K562 (cell line): Measurements from ENCODE around the gene COL1A2. TPM values are rescaled to one million over a fixed set of nuclear protein-coding genes. Genes with fewer than 3 reads are reported as not detected.
A peak's percentile ranks its signal among the peaks of the same experiment; 100 is the strongest.

ENCODE experiments used
- ATAC-seq: fragments of 200-7000 bp; cut with Tn5 transposase; 3 replicates; pipeline ENCODE4 v1.9.1; 2020; ENCODE audit warnings: moderate library complexity
- BruUV-seq: library from RNA; stranded (reverse); fragments of 400-500 nt; replicated peaks from 2 replicates; lab custom pipeline; 2021; lab: Mats Ljungman, UMichigan
- CTCF ChIA-PET: fragments of 300-600 bp; formaldehyde crosslinking; extraction: SDS; loops from one replicate; lab custom pipeline; 2021; ENCODE audit warnings: low intra/inter-chr PET ratio; lab: Yijun Ruan, JAX
- POLR2A ChIA-PET: fragments of 300-600, 350-650 bp; sonication (Branson Sonifier 250); formaldehyde crosslinking; extraction: SDS; loops from one replicate; lab custom pipeline; 2021; ENCODE audit warnings: antibody characterized with exemption, inconsistent platforms; lab: Yijun Ruan, JAX
- DNase-seq, 4 experiments: peaks; one replicate each; pipeline versions ENCODE4 v3.0.0 to v3.0.0-alpha.2; 2011 to 2018; ENCODE audit warnings: low spot score in 3 of 4, mixed read lengths in 3 of 4; ENCODE audit errors: extremely low read depth in 1 of 4
- FAIRE-seq: peaks from 2 replicates; lab custom pipeline; 2011; peaks lifted over from hg19 to GRCh38; lab: Jason Lieb, UNC
- H2AFZ ChIP-seq: 2 replicates; pipeline ENCODE4 v1.6.0; 2011; ENCODE audit warnings: low read depth, low read length, control low read depth, inconsistent platforms
- H3K27ac ChIP-seq: fragments of 200-600 bp; 3 replicates; pipeline ENCODE4 v1.8.0; 2011; ENCODE audit warnings: low read depth, mild to moderate bottlenecking, control low read depth, inconsistent platforms, low read length, moderate library complexity, mixed read lengths; ENCODE audit errors: extremely low read depth
- H3K27me3 ChIP-seq, 2 experiments: fragments of 300-600 bp in 1 of 2; 2 replicates in 1 of 2; 3 replicates in 1 of 2; pipeline versions ENCODE4 v1.6.0 to v1.8.0; 2011; ENCODE audit warnings: inconsistent platforms in 2 of 2, low read length in 2 of 2, mild to moderate bottlenecking in 1 of 2, mixed read lengths in 1 of 2, moderate library complexity in 1 of 2; ENCODE audit not compliant: control insufficient read depth in 2 of 2, insufficient read depth in 2 of 2
- H3K36me3 ChIP-seq: fragments of 300-600 bp; 3 replicates; pipeline ENCODE4 v1.8.0; 2011; ENCODE audit warnings: mild to moderate bottlenecking, low read length, inconsistent platforms; ENCODE audit not compliant: control insufficient read depth, insufficient read depth
- H3K4me1 ChIP-seq, 2 experiments: fragments of 200-600 bp in 1 of 2; replicated peaks in 1 of 2; 2 replicates in 1 of 2; 3 replicates in 1 of 2; pipeline versions ENCODE4 v1.5.1 to v1.8.0; 2011; ENCODE audit warnings: inconsistent platforms in 2 of 2, low read length in 2 of 2, mild to moderate bottlenecking in 1 of 2, mixed read lengths in 1 of 2, moderate library complexity in 1 of 2; ENCODE audit not compliant: control insufficient read depth in 2 of 2, insufficient read depth in 2 of 2
- H3K4me2 ChIP-seq: 2 replicates; pipeline ENCODE4 v1.6.1; 2011; ENCODE audit warnings: low read length, control low read depth, inconsistent platforms, mixed read lengths; ENCODE audit not compliant: insufficient read depth
- H3K4me3 ChIP-seq: fragments of 200-600 bp; sonication (generic), shearing (Covaris generic); 2 replicates; pipeline ENCODE4 v1.5.1; 2016; ENCODE audit warnings: control low read depth, inconsistent platforms
- H3K79me2 ChIP-seq: fragments of 200-600 bp; 3 replicates; pipeline ENCODE4 v1.8.0; 2011; ENCODE audit warnings: low read length, inconsistent platforms; ENCODE audit not compliant: control insufficient read depth, insufficient read depth
- H3K9ac ChIP-seq, 2 experiments: 2 replicates each; pipeline versions ENCODE4 v1.6.0 to v1.6.1; 2011; ENCODE audit warnings: low read depth in 2 of 2, low read length in 2 of 2, control low read depth in 1 of 2, inconsistent platforms in 1 of 2, mild to moderate bottlenecking in 1 of 2, mixed read lengths in 1 of 2; ENCODE audit not compliant: insufficient read depth in 1 of 2
- H3K9me1 ChIP-seq: one replicate; pipeline ENCODE4 v1.6.0; 2011; ENCODE audit warnings: inconsistent platforms, mild to moderate bottlenecking, low read length, moderate library complexity; ENCODE audit not compliant: control insufficient read depth, insufficient read depth
- H3K9me3 ChIP-seq: replicated peaks from 2 replicates; pipeline ENCODE4 v1.5.1; 2011; ENCODE audit warnings: low read depth, low read length, inconsistent platforms; ENCODE audit not compliant: control insufficient read depth, insufficient read depth
- H4K20me1 ChIP-seq: replicated peaks from 2 replicates; pipeline ENCODE4 v1.6.1; 2011; ENCODE audit warnings: low read length, inconsistent platforms, mixed read lengths; ENCODE audit not compliant: control insufficient read depth, insufficient read depth
- MYBL2 ChIP-seq, 2 experiments: fragments of 450-650 bp in 1 of 2; sonication (generic) in 1 of 2; formaldehyde crosslinking in 1 of 2; IDR thresholded peaks; 2 replicates each; pipeline versions ENCODE4 v1.6.1 to v1.8.1; 2017 to 2022; ENCODE audit warnings: borderline replicate concordance in 1 of 2, inconsistent platforms in 1 of 2, low read depth in 1 of 2, mild to moderate bottlenecking in 1 of 2, missing genetic modification reagents in 1 of 2, moderate library complexity in 1 of 2
- PML ChIP-seq: IDR thresholded peaks from 2 replicates; pipeline ENCODE4 v1.6.1; 2012; ENCODE audit warnings: low read length, inconsistent platforms
- SREBF2 ChIP-seq: sonication (generic); formaldehyde crosslinking; IDR thresholded peaks from 2 replicates; pipeline ENCODE4 v1.4.0; 2020; ENCODE audit warnings: mild to moderate bottlenecking, missing genetic modification reagents
- SRSF3 ChIP-seq: fragments of 200-400 bp; formaldehyde crosslinking; IDR thresholded peaks from 2 replicates; pipeline ENCODE4 v1.6.1; 2016; ENCODE audit warnings: mild to moderate bottlenecking, low read length, moderate library complexity; ENCODE audit not compliant: insufficient read depth
- SRSF9 ChIP-seq: fragments of 200-400 bp; formaldehyde crosslinking; IDR thresholded peaks from 2 replicates; pipeline ENCODE4 v1.6.1; 2017; ENCODE audit warnings: low read depth, low read length, borderline replicate concordance
- ZNF316 ChIP-seq: fragments of 450-650 bp; IDR thresholded peaks from 2 replicates; pipeline ENCODE4 v1.6.1; 2016
- ZNF644 ChIP-seq: fragments of 200-800 bp; sonication (Bioruptor generic); IDR thresholded peaks from 2 replicates; pipeline ENCODE4 v1.6.1; 2016; ENCODE audit warnings: low read depth, missing genetic modification characterization, missing compliant biosample characterization
- WGBS: fragments of 100-300 bp; shearing (Covaris generic); methylation state at CpG from one replicate; pipeline ENCODE4 v1.1.6; 2016; ENCODE audit warnings: low coverage, mixed read lengths; ENCODE audit not compliant: insufficient coverage; ENCODE audit errors: missing lambda C conversion rate; 5-methylcytosine and 5-hydroxymethylcytosine counted together
- in situ Hi-C: fragments of 300-500 bp; cut with MboI; formaldehyde crosslinking; loops from 4 replicates; pipeline ENCODE4 v1.15.0; 2018; ENCODE audit warnings: inconsistent platforms, mixed read lengths
- intact Hi-C: fragments of 100-400 bp; cut with micrococcal nuclease; formaldehyde crosslinking; loops from 2 replicates; pipeline ENCODE4 v1.14.2; 2022
- polyA plus RNA-seq, 8 experiments: library from polyadenylated mRNA; depleted of rRNA in 4 of 8; stranded (reverse) in 5 of 8; unstranded in 3 of 8; fragments of >200 nt; fragmentation: Nextera tagmentation in 2 of 8; fragmentation: Illumina TruSeq in 1 of 8; extraction: Ambion mirVana in 2 of 8; extraction: Trizol in 1 of 8; gene quantifications; 2 replicates each; pipeline versions ENCODE4 v1.2.1 to v1.2.3, GENCODE V29; 2011 to 2014; ENCODE audit warnings: inconsistent platforms in 1 of 8, missing spikeins in 1 of 8
- total RNA-seq, 7 experiments: library from RNA; depleted of rRNA in 6 of 7; stranded (reverse); fragments of >200 nt in 6 of 7; fragmentation: Illumina TruSeq in 2 of 7; extraction: Trizol in 2 of 7; gene quantifications; 2 replicates each; pipeline versions ENCODE4 v1.2.1 to v1.2.3, GENCODE V29; 2011 to 2021; ENCODE audit warnings: low replicate concordance in 1 of 7

Gene COL1A2
- total and polyA plus RNA-seq, 9 of the 15 experiments (the other 6 are each of a cell fraction or from before 2014, with no cell fraction given) = 0.94 to 11.6 (median 1.7) TPM

- no peak overlapping the region for H3K4me2 ChIP-seq
- H4K20me1 ChIP-seq = no peaks in the 10 kb centered on the region
- no peak overlapping the region for H3K9ac ChIP-seq
- in situ Hi-C loops = no loop called here
- no peaks in the 10 kb centered on the region for H3K9me1 ChIP-seq
- ATAC-seq (no peak), DNase-seq (no peak), FAIRE-seq (no peak)
- no peak overlapping the region for H2AFZ ChIP-seq
- H3K4me3 ChIP-seq = no peak overlapping the region
- no TSS peak for BruUV-seq
- no peaks in the 10 kb centered on the region for H3K9me3 ChIP-seq
- H3K36me3 ChIP-seq = no peaks in the 10 kb centered on the region
- ChIA-PET CTCF (interaction anchor here (0.6 to 1.7 kb wide), 3 partner anchors 126 to 1241 kb away, joined by 3 to 8 read pairs (median 4); no protein-coding TSS in a partner anchor), POLR2A (interaction anchor here (0.6 kb wide), 1 partner anchor 1326 kb away, joined by 3 read pairs; no protein-coding TSS in a partner anchor)
- intact Hi-C loops = no loop called here
- no peak overlapping the region for H3K27ac ChIP-seq
- no peaks in the 10 kb centered on the region for H3K4me1 ChIP-seq
- TF ChIP-seq ZNF316 = peak; percentile 51
- TF ChIP-seq SRSF9 = no peak
- H3K27me3 ChIP-seq = no peaks in the 10 kb centered on the region
- H3K79me2 ChIP-seq = no peaks in the 10 kb centered on the region
- WGBS = 3% methylated on average over 4 of the region's 4 CpGs
Measured at GRCh38 chr7:94450044-94450697, 55.5 kb downstream of the COL1A2 start.

DNA sequence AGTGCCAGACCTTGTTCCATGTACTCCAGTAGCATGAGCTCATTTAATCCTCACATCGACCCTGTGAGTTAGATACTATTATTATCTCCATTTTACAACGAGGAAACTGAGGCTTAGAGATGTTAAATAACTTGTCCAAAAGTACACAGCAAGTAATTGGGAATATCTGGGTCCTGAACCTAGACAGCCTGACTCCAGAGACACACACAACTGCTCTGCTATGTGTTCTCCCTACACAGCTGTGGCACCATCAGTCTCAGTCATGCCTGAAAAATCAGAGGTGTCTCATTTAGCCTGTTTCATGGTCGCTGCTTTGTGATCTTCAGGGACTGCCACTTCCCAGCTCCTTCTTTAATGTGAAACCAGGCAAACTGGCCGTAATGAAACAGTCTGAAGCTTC lies 56.5 kb downstream of the COL1A2 start:
- Histone ChIP-seq H3K4me3 (no peak overlapping the region), H3K79me2 (no peaks in the 10 kb centered on the region), H3K4me2 (no peak overlapping the region), H3K9ac (no peak overlapping the region), H3K27me3 (no peaks in the 10 kb centered on the region), H3K9me1 (no peaks in the 10 kb centered on the region), H3K36me3 (no peaks in the 10 kb centered on the region), H2AFZ (no peak overlapping the region), H4K20me1 (no peaks in the 10 kb centered on the region), H3K4me1 (no peaks in the 10 kb centered on the region), H3K9me3 (no peaks in the 10 kb centered on the region), H3K27ac (no peak overlapping the region)
- intact Hi-C loops (no loop called here), in situ Hi-C loops (no loop called here)
- TF ChIP-seq SRSF3 (no peak), MYBL2 (IDR thresholded peaks at IDR 0.05; ENCODE audit: low read depth) (no peak), MYBL2 (CRISPR knock-in tag; IDR thresholded peaks at IDR 0.05; ENCODE audit: borderline replicate concordance) (no peak), SREBF2 (CRISPR knock-in tag) (no peak), ZNF644 (tag) (no peak), PML (no peak)
- 0% methylated on average over 4 of the region's 4 CpGs for WGBS
- DNase-seq = no peak
- POLR2A ChIA-PET = no interaction called here
- BruUV-seq = no TSS peak
- ATAC-seq = no peak
- no peak for FAIRE-seq
- CTCF ChIA-PET = no interaction called here
